Islet precursor cell (in vitro differentiated cells): ENCODE data around the gene TNIK.
A peak's percentile ranks its signal among the peaks of the same experiment; 100 is the strongest.

Experiments used
- DNase-seq: peaks from one replicate; pipeline ENCODE4 v3.0.0-alpha.2; 2018

Gene TNIK

GRCh38 chr3:171218069-171218468 lies 242.1 kb downstream of the TNIK start:
- DNase-seq: no peak

GRCh38 chr3:171213907-171214306 lies 246.3 kb downstream of the TNIK start:
- DNase-seq: no peak

GRCh38 chr3:171213178-171213577 lies 247.0 kb downstream of the TNIK start:
- DNase-seq: no peak

- no peak for DNase-seq
These were observed 247.6 kb downstream of the TNIK start for GRCh38 chr3:171212648-171213047.

GRCh38 chr3:171206283-171206682 lies 253.9 kb downstream of the TNIK start:
- no peak for DNase-seq

GRCh38 chr3:171204942-171205341 lies 255.3 kb downstream of the TNIK start:
- DNase-seq: no peak

GRCh38 chr3:171201825-171202224 lies 258.4 kb downstream of the TNIK start:
- no peak for DNase-seq

GRCh38 chr3:171200750-171201088 lies 259.5 kb downstream of the TNIK start:
- no peak for DNase-seq

GRCh38 chr3:171200052-171200749 lies 260.0 kb downstream of the TNIK start:
- no peak for DNase-seq

GRCh38 chr3:171199473-171199829 lies 260.8 kb downstream of the TNIK start:
- DNase-seq: no peak

- DNase-seq: no peak
These were observed 261.3 kb downstream of the TNIK start for GRCh38 chr3:171198781-171199472.

- no peak for DNase-seq
These were observed 264.5 kb downstream of the TNIK start for GRCh38 chr3:171195686-171196085.

GRCh38 chr3:171194965-171195364 lies 265.2 kb downstream of the TNIK start:
- no peak for DNase-seq

GRCh38 chr3:171193693-171194092 lies 266.5 kb downstream of the TNIK start:
- DNase-seq: no peak

GRCh38 chr3:171192176-171192854 lies 267.9 kb downstream of the TNIK start:
- no peak for DNase-seq

GRCh38 chr3:171190668-171191067 lies 269.5 kb downstream of the TNIK start:
- no peak for DNase-seq

- no peak for DNase-seq
These were observed 270.7 kb downstream of the TNIK start for GRCh38 chr3:171189394-171190080.

- no peak for DNase-seq
These were observed 272.4 kb downstream of the TNIK start for GRCh38 chr3:171187706-171188290.

GRCh38 chr3:171186817-171187500 lies 273.2 kb downstream of the TNIK start:
- DNase-seq: no peak

GRCh38 chr3:171186383-171186782 lies 273.8 kb downstream of the TNIK start:
- no peak for DNase-seq

GRCh38 chr3:171185959-171186358 lies 274.2 kb downstream of the TNIK start:
- no peak for DNase-seq

GRCh38 chr3:171184372-171184771 lies 275.8 kb downstream of the TNIK start:
- DNase-seq: no peak

GRCh38 chr3:171183042-171183441 lies 277.2 kb downstream of the TNIK start:
- DNase-seq: peak; percentile 53
